22Rv1 (cell line): ENCODE results near the gene CPAMD8.

Experiments
- H3K27ac ChIP-seq: fragments of 450-650 bp; 2 replicates; pipeline ENCODE4 v1.5.1; 2017
- CTCF ChIP-seq: fragments of 450-650 bp; IDR thresholded peaks from 2 replicates; pipeline ENCODE4 v1.5.1; 2017; ENCODE audit warnings: mild to moderate bottlenecking
- ZFX ChIP-seq: fragments of 450-650 bp; IDR thresholded peaks from 2 replicates; pipeline ENCODE4 v1.6.1; 2017; ENCODE audit warnings: antibody characterized with exemption, borderline replicate concordance

The CPAMD8 gene

GRCh38 chr19:16883522-16883921 lies 143.1 kb downstream of the CPAMD8 start:
- no peak overlapping the region for H3K27ac ChIP-seq
- no peak for TF ChIP-seq ZFX
- no peak for TF ChIP-seq CTCF

- TF ChIP-seq ZFX (no peak), CTCF (no peak)
- H3K27ac ChIP-seq: no peak overlapping the region
Measured at GRCh38 chr19:16882146-16882545, 144.5 kb downstream of the CPAMD8 start.

- no peak overlapping the region for H3K27ac ChIP-seq
- TF ChIP-seq ZFX (no peak), CTCF (no peak)
Measured at GRCh38 chr19:16880884-16881554, 145.6 kb downstream of the CPAMD8 start.

- TF ChIP-seq ZFX (no peak), CTCF (no peak)
- H3K27ac ChIP-seq: no peak overlapping the region
Measured at GRCh38 chr19:16878181-16878965, 148.2 kb downstream of the CPAMD8 start.

GRCh38 chr19:16877581-16877980 lies 149.0 kb downstream of the CPAMD8 start:
- H3K27ac ChIP-seq: no peak overlapping the region
- TF ChIP-seq ZFX (no peak), CTCF (no peak)

- no peak for TF ChIP-seq CTCF
- no peak for TF ChIP-seq ZFX
- H3K27ac ChIP-seq: no peak overlapping the region
Measured at GRCh38 chr19:16876904-16877361, 149.7 kb downstream of the CPAMD8 start.
